AG04450 (cell line): Measurements from ENCODE around the gene HTR3A. TPM values are rescaled to one million over a fixed set of nuclear protein-coding genes. Genes with fewer than 3 reads are reported as not detected.

Source experiments
- CTCF ChIA-PET: fragments of 300-600, 350-600 bp; formaldehyde crosslinking; extraction: SDS; loops from one replicate; lab custom pipeline; 2022; ENCODE audit warnings: antibody characterized with exemption, inconsistent platforms; lab: Charles Lee
- POLR2A ChIA-PET: fragments of 350-600 bp; formaldehyde crosslinking; extraction: SDS; loops from one replicate; lab custom pipeline; 2021; ENCODE audit warnings: antibody characterized with exemption, inconsistent platforms; lab: Yijun Ruan, JAX
- DNase-seq: peaks from one replicate; pipeline ENCODE4 v3.0.0-alpha.2; 2011; ENCODE audit warnings: low read depth, low spot score
- H3K27ac ChIP-seq: one replicate; pipeline ENCODE4 v1.5.1; 2012; ENCODE audit warnings: low read depth, low read length, control low read depth
- H3K27me3 ChIP-seq: one replicate; pipeline ENCODE4 v1.6.0; 2012; ENCODE audit warnings: low read length; ENCODE audit not compliant: control insufficient read depth, insufficient read depth
- H3K4me3 ChIP-seq: 2 replicates; pipeline ENCODE4 v1.5.1; 2011; ENCODE audit warnings: mild to moderate bottlenecking, low read depth, low read length, control low read depth
- H3K9me3 ChIP-seq: 2 replicates; pipeline ENCODE4 v1.5.1; 2012; ENCODE audit warnings: low read length; ENCODE audit not compliant: control insufficient read depth, insufficient read depth
- polyA plus RNA-seq: library from polyadenylated mRNA; depleted of rRNA; stranded (reverse); fragments of >200 nt; gene quantifications from 2 replicates; pipeline ENCODE4 v1.2.3, GENCODE V29; 2011; rRNA removed
- TF ChIP-seq, protein P1 (sequence below): IDR thresholded peaks from 2 replicates; pipeline ENCODE4 v1.5.1; 2011; ENCODE audit warnings: low read depth, low read length, control low read depth, inconsistent platforms

HTR3A gene
- polyA plus RNA-seq, 1 experiment: not detected

GRCh38 chr11:114036147-114036811 is 61.4 kb downstream of the HTR3A start:
- ChIA-PET POLR2A (no interaction called here), CTCF (interaction anchor here (0.7 to 7.8 kb wide), 6 partner anchors 8 to 224 kb away, joined by 4 to 185 read pairs (median 6); no protein-coding TSS in a partner anchor)
- DNase-seq: no peak
- peak overlapping the region; percentile 39 for H3K4me3 ChIP-seq
- H3K27ac ChIP-seq: no peak overlapping the region
- no peaks in the 10 kb centered on the region for H3K9me3 ChIP-seq
- TF ChIP-seq, protein P1, sequence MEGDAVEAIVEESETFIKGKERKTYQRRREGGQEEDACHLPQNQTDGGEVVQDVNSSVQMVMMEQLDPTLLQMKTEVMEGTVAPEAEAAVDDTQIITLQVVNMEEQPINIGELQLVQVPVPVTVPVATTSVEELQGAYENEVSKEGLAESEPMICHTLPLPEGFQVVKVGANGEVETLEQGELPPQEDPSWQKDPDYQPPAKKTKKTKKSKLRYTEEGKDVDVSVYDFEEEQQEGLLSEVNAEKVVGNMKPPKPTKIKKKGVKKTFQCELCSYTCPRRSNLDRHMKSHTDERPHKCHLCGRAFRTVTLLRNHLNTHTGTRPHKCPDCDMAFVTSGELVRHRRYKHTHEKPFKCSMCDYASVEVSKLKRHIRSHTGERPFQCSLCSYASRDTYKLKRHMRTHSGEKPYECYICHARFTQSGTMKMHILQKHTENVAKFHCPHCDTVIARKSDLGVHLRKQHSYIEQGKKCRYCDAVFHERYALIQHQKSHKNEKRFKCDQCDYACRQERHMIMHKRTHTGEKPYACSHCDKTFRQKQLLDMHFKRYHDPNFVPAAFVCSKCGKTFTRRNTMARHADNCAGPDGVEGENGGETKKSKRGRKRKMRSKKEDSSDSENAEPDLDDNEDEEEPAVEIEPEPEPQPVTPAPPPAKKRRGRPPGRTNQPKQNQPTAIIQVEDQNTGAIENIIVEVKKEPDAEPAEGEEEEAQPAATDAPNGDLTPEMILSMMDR: peak; percentile 69
- H3K27me3 ChIP-seq: peaks cover 6% of the 10 kb centered on the region

DNA sequence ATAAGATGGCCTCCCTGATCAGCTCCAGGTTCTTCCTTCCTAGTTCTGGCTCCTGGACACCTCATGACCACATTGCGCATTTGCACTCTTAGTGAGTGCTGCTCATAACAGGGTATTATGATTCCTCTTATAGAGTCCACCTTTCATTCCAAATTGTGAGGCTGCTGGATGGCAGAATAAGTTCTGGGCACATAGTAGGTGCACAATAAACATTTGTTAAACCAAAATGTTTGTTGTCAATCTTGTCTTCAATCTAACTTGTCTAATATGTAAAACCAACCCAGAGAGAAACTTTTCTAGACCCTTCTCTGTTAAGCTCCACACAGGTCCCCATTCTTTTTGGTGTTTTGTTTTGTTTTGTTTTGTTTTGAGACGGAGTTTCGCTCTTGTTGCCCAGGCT is 62.0 kb downstream of the HTR3A start:
- CTCF ChIA-PET: interaction anchor here (1.4 to 7.8 kb wide), 3 partner anchors 9 to 223 kb away, joined by 5 to 185 read pairs (median 7); no protein-coding TSS in a partner anchor
- POLR2A ChIA-PET: no interaction called here
- Histone ChIP-seq H3K9me3 (no peaks in the 10 kb centered on the region), H3K27me3 (peaks cover 6% of the 10 kb centered on the region), H3K27ac (no peak overlapping the region), H3K4me3 (no peak overlapping the region)
- TF ChIP-seq, protein P1: no peak
- no peak for DNase-seq

DNA sequence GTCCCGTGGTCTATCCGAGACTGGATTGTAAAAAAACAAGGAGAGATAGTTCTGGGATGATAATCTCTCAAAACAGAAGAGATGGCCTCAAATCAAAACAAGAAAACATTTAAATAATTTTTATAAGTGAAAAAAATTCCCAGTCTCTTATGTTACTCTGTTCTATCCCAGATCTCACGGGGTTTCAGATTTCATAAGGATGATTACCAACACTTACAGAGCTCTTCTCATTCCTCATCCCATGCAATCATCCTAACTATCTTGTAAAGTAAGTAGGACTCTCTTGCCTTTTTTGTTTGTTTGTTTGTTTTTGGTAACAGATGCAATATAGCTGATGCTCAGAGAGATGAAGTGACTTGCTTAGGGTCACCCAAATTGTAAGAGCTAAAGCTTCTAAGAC is 64.6 kb downstream of the HTR3A start:
- peaks cover 5% of the 10 kb centered on the region for H3K27me3 ChIP-seq
- H3K27ac ChIP-seq: no peak overlapping the region
- no peak for DNase-seq
- ChIA-PET CTCF (interaction anchor here (7.8 kb wide), 1 partner anchor 221 kb away, joined by 185 read pairs; no protein-coding TSS in a partner anchor), POLR2A (no interaction called here)
- no peak overlapping the region for H3K4me3 ChIP-seq
- H3K9me3 ChIP-seq: no peaks in the 10 kb centered on the region
- TF ChIP-seq, protein P1: no peak

Other genes starting within 250 kb of the HTR3A start
- 12.5 and 14.9 TPM in 2 replicates for gene ZW10, start 201.4 kb upstream of the HTR3A start, polyA plus RNA-seq
- not detected in 2 replicates for gene CLDN25, start 195.3 kb upstream of the HTR3A start, polyA plus RNA-seq
- 35.6 and 38.7 TPM in 2 replicates for gene USP28, start 99.5 kb upstream of the HTR3A start, polyA plus RNA-seq
- not detected in 2 replicates for gene HTR3B, start 70.3 kb upstream of the HTR3A start, polyA plus RNA-seq
- not detected in 2 replicates for gene ZBTB16, start 84.6 kb downstream of the HTR3A start, polyA plus RNA-seq